Right renal cortex interstitium (tissue), 3 donors: ENCODE results near the gene CRIP2. TPM values are rescaled to one million over a fixed set of nuclear protein-coding genes. Genes with fewer than 3 reads are reported as not detected.

Experiments used
- DNase-seq, 3 donors: peaks; one replicate each; pipeline ENCODE4 v3.0.0-alpha.2; 2013; ENCODE audit warnings: low read depth in 3 of 3, low spot score in 2 of 3
- polyA plus RNA-seq, 3 donors: library from polyadenylated mRNA; unstranded; fragments of 120-200 nt; gene quantifications; one replicate each; pipeline ENCODE4 v1.2.1, GENCODE V29; 2013; ENCODE audit not compliant: insufficient read length in 3 of 3

Gene CRIP2
- polyA plus RNA-seq, 3 donors = 91.5 to 120 (median 109) TPM

GRCh38 chr14:105495990-105496830 lies 21.6 kb downstream of the CRIP2 start:
- DNase-seq = no peak

DNA sequence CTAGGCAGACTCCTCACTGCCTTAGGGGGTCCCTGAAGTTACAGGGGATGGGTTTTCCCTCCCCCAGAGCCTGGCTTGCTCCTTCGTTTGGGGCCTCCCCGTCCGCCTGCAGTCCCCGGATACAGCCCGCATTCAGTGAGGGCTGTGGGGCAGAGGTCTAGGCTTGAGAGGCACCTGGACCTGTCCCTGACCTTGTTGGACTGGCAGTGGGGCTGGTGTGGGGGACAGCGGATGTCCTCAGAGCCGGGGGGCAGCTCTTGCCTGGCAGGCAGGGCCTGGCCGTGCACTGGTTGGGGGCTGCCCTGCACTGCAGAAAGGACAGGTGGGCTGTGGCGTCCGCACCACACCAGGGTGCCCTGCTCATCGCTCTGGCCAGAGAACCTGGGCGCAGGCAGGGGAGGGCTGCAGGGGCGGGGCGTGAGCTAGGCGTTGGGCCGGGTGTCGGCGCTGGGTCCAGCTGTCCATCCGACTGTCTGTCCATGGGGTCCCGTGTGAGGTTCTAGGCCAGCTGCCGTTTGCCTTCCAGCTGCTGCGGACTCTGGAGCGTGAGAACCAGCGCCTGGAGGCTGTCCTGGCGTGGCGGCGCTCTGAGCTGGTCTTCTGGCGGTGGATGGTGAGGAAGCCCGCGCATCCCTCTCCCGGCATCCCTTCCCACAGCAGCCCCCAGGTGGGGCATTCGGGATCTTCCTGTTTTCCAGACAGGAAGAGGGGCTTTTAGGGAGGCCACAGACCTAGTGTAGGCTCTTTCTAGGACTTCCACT lies 22.4 kb downstream of the CRIP2 start:
- no peak for DNase-seq

GRCh38 chr14:105497671-105498429 lies 23.2 kb downstream of the CRIP2 start:
- DNase-seq = no peak

DNA sequence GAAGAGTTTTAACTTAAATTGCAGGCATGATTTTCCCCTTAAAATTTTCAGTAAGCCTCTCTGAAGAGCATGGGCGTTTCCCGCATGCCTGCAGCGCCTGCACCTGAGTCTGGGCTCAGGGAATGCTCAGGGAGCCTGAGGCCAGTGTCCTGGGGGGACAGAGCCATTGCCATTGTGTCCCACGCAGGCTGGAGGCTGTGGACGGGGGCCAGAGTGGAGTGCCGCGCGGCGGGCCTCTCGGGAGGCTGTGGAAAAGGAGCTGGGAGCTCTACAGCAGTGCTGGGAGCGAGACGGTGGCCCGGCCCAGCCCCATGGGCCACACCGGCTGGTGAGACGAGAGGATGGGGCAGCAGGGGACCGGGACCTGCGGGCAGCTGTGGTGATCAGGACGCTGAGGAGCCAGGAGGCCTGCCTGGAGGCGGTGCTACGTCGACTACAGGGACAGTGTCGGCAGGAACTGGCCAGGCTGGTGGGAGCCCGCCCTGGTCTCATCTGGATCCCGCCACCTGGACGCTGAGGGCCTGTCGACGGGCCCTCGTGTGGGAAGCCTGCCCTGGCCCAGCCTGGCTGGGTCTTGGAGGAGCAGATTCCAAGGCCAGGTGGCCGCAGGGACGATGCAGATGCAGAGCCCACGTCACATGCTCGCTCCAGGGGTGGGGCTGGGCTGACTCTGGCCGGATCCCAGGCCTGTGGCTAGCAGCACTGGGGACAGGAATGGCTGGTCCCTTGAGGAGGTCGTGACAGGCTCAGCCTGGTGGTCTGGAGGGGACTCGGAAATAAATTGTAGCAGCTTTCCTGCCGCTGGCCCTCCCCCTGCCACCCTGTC lies 24.0 kb downstream of the CRIP2 start:
- DNase-seq = no peak

- DNase-seq = no peak
Observed at GRCh38 chr14:105499256-105500035, 24.8 kb downstream of the CRIP2 start.

DNA sequence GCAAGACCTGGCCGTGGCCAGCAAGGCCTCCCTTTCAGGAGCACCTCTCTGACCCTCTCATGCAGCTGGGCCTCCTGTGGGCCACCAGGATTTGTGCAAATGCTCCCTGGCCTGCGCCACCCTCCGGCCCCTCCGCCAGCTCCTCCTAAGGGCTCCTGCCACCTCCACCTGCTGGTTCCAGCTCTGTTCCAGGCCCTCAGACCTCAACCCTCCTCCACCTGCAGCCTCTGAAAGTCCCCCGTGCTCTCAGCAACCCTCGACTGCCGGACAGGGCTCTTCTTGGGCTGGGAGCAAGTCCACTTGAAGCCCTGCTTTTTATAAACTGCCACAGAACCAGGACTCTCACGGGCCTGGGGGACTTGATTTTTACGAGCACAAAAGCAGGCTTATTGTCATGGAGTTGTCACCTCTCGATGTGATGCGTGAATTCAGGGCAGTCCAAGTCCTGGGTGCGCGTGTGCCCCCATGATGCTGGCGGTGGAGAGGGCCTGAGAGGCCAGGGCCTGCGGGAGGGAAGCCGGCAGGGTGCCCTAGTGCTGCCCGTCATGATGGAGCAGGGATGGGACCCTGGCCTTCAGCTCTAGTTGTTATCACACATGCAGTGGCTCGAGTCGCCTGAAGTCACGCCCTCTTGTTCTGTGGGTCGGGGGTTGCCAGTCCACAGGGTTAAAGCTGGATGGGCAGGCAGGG lies 25.6 kb downstream of the CRIP2 start:
- DNase-seq = no peak

GRCh38 chr14:105500726-105501101 lies 26.1 kb downstream of the CRIP2 start:
- DNase-seq = no peak

DNA sequence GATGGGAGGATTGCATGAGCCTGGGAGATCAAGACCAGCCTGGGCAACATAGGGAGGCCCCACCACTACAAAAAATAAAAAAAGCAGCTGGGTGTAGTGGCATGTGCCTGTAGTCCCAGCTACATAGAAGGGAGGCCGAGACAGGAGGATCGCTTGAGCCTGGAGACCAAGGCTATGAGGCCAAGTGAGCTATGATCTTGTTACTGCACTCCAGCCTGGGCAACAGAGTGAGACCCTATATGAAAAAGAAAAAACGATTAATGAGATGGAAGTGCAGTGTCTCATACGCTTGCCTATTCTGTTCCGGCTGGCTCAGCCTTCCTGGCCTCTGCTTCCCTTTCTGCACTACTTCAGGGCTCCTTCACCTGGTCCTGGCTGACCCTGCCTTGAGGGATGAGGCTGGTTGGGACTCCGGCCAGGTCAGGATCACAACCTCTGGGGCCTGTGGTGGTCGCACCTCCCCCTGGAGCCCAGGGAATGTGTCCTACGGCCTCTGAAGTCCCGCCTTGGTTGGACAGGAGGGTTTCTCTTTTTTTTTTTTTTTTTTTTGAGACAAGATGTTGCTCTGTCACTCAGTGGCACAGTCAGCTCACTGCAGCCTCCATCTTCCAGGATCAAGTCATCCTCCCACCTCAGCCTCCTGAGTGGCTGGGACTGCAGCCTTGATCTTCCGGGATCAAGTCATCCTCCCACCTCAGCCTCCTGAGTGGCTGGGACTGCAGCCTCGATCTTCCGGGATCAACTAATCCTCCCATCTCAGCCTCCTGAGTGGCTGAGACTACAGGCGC lies 27.1 kb downstream of the CRIP2 start:
- no peak for DNase-seq

DNA sequence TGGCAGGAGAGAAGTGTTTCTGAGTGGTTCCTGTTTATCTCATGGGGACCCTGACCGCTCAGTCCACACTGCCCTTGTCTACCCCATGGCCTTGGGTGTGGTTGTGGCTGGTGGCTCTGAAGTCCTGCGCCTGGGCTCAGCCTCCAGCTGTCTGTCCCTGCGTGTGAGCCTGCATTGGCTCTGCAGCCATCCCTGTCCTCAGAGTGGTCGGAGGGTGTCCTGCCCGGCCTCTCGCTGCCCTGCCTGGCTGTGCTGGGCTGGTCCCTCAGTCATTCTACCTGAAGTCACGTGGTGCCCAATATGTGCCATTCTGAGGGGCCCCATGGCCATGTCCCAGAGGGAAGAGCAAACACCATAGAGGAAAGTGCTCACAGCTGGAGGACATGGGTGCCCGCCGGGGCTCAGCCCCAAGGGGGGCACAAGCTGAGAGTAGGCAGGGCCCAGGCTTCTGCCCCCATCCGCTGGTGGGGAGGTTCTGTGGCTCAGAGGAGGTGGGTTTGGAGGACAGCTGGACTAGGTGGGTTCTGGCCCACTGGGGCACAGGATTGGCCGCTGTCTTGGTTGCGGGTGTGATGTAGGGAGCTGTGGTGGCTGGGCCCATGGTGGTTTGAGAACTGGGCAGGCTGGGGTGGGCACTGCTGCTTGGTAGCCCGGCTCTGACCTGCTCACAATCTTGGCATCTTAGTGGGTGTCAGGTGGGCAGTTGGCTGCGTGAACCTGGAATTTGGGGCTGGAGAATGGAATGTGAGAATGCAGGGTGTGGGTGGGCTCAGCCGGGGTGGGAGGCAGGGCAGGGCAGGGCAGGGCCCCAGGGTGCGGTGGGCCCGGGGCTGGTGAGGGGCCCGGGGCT lies 28.1 kb downstream of the CRIP2 start:
- DNase-seq = no peak

DNA sequence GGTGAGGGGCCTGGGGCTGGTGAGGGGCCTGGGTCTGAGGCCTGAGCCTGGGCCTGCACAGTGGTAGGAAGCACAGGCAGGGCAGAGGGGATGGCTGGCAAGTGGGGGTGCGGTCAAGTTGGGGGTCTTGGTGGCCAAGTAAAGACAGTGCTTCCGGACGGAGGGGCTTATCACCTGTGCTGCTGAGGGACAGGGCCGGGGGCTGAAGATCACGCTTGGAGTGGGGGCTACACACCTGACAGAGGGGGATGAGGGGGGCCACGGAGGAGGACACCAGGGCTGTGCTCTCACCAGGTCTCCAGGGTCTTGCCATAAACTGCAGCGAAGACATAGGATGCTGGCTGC lies 28.6 kb downstream of the CRIP2 start:
- no peak for DNase-seq

DNA sequence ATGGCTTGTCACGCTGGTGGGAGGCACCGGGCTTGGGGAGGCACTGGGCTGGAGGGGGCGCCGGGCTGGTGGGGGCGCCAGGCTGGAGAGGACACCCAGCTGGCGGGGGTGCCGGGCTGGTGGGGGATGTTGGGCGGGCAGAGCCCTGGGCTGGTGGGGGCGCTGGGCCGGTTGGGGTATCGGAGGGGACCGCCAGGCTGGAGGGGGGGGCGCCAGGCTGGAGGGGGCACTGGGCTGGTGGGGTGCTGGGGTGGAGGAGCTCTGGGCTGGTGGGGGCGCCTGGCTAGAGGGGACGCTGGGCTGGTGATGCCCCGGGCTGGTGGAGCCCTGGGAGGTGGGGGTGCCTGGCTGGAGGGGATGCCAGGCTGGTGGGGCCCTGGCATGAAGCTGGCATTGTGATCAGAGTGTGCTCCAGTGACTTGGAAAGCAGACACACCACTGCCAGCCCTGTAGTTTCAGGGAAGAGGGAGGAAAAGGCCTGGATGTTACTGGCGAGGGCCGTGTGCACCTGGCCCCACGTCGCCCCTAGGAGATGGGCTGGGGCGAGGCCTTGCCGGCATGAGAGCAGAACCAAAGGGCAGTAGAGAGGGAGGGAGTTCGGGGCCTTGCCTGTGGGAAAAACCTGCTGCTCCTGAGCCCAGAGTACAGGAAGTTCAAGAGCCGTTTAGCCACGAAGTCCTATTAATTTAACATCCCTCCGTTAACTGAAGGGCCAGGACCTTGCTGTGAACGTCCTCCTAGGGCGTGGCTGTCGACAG lies 29.5 kb downstream of the CRIP2 start:
- DNase-seq = no peak

GRCh38 chr14:105505101-105505500 lies 30.5 kb downstream of the CRIP2 start:
- DNase-seq = no peak

- DNase-seq = no peak
Observed at GRCh38 chr14:105507247-105507646, 32.6 kb downstream of the CRIP2 start.

DNA sequence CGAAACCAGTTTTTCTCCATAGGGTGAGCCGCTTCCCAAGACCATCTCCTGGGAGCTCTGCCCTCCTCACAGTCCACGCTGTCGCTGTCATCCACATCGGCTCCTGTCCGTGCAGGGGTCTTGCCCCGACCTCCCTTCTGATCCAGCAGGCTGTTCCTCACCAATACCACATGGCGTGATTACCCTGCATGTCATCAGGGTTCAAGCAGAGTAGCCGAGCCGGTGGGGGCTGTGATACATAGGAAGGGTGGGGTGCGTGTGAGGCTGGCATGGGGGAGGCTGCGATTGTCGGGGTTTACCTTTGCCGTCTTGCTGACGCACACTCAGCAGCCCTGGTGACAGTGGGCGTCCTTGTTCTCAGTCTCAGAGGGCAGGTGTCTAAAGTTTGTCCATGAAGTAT lies 33.4 kb downstream of the CRIP2 start:
- DNase-seq = no peak

DNA sequence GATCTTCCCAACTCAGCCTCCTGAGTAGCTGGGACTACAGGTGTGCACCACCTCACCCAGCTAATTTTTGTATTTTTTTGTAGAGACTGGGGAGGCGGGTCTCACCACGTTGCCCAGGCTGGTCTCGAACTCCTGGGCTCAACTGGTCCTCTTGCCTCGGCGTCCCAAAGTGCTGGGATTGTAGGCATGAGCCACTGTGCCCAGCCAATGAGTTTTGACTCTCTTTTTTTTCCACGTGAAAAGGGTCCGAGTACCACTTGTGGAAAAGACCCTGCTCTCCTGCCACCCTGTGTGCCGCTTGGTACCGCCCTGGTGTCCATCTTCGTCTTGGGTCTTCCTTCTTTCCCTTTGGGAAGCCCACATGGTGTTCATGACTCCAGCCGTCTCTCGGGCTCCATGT lies 34.0 kb downstream of the CRIP2 start:
- no peak for DNase-seq

- no peak for DNase-seq
Observed at GRCh38 chr14:105517096-105517495, 42.5 kb downstream of the CRIP2 start.
